Activated CD8-positive, alpha-beta T cell treated with anti-CD3 and anti-CD28 coated beads for 36 hours (primary cell): ENCODE data around the gene HPGD. TPM values are rescaled to one million over a fixed set of nuclear protein-coding genes. Genes with fewer than 3 reads are reported as not detected.

Source experiments
- ATAC-seq: fragments of 200-7000 bp; cut with Tn5 transposase; one replicate; pipeline ENCODE4 v1.10.0; 2021; ENCODE audit warnings: mild to moderate bottlenecking, moderate library complexity
- CTCF ChIA-PET: fragments of 350-600 bp; sonication (Branson Sonifier 250); formaldehyde crosslinking; loops from one replicate; lab custom pipeline; 2021; ENCODE audit warnings: antibody characterized with exemption; lab: Charles Lee
- POLR2A ChIA-PET: fragments of 350-600 bp; sonication (Branson Sonifier 250); formaldehyde crosslinking; loops from one replicate; lab custom pipeline; 2021; ENCODE audit warnings: antibody characterized with exemption; lab: Charles Lee
- DNase-seq: peaks from one replicate; pipeline ENCODE4 v3.0.0-alpha.2; 2020
- H3K27ac Mint-ChIP-seq: one replicate; pipeline ENCODE4 v1.8.0; 2021; ENCODE audit warnings: mild to moderate bottlenecking, mixed read lengths
- H3K27me3 Mint-ChIP-seq: one replicate; pipeline ENCODE4 v1.8.0; 2021; ENCODE audit warnings: mixed read lengths
- H3K36me3 Mint-ChIP-seq: one replicate; pipeline ENCODE4 v1.8.0; 2021; ENCODE audit warnings: low read depth, mixed read lengths
- H3K4me1 Mint-ChIP-seq: one replicate; pipeline ENCODE4 v1.8.0; 2021; ENCODE audit warnings: low read depth, mixed read lengths
- H3K4me3 Mint-ChIP-seq: one replicate; pipeline ENCODE4 v1.8.0; 2021; ENCODE audit warnings: mild to moderate bottlenecking, moderate library complexity, mixed read lengths
- H3K9me3 Mint-ChIP-seq: one replicate; pipeline ENCODE4 v1.8.0; 2021; ENCODE audit warnings: mixed read lengths
- CTCF ChIP-seq: fragments of 200-600 bp; IDR thresholded peaks from one replicate; pipeline ENCODE4 v1.8.0; 2022; ENCODE audit warnings: antibody characterized with exemption, mild to moderate bottlenecking
- intact Hi-C: fragments of 100-400 bp; cut with micrococcal nuclease; formaldehyde crosslinking; loops from one replicate; pipeline ENCODE4 v1.10.0; 2022
- total RNA-seq, 2 experiments: library from RNA; stranded (reverse); gene quantifications; one replicate each; pipeline ENCODE4 v1.2.3, GENCODE V29; 2021

The HPGD gene
- total RNA-seq, 2 experiments from 2014 or later, result 4.7 to 5.5 TPM

GRCh38 chr4:174549721-174550120 lies 27.4 kb upstream of the HPGD start:
- H3K27ac Mint-ChIP-seq, result no peak overlapping the region
- no peak overlapping the region for H3K4me3 Mint-ChIP-seq
- H3K27me3 Mint-ChIP-seq, result no peaks in the 10 kb centered on the region
- ATAC-seq, result no peak
- POLR2A ChIA-PET, result no interaction called here
- TF ChIP-seq CTCF, result no peak
- CTCF ChIA-PET, result interaction anchor here (0.7 kb wide), 1 partner anchor 384 kb away, joined by 3 read pairs; no protein-coding TSS in a partner anchor
- H3K4me1 Mint-ChIP-seq, result no peaks in the 10 kb centered on the region
- intact Hi-C loops, result no loop called here
- H3K9me3 Mint-ChIP-seq, result peaks cover 9% of the 10 kb centered on the region
- no peaks in the 10 kb centered on the region for H3K36me3 Mint-ChIP-seq
- no peak for DNase-seq

- no peaks in the 10 kb centered on the region for H3K4me1 Mint-ChIP-seq
- H3K36me3 Mint-ChIP-seq, result no peaks in the 10 kb centered on the region
- intact Hi-C loops, result no loop called here
- H3K27me3 Mint-ChIP-seq, result no peaks in the 10 kb centered on the region
- H3K9me3 Mint-ChIP-seq, result peaks cover under 1% of the 10 kb centered on the region
- ChIA-PET CTCF (no interaction called here), POLR2A (no interaction called here)
- no peak overlapping the region for H3K27ac Mint-ChIP-seq
- DNase-seq (no peak), ATAC-seq (no peak)
- H3K4me3 Mint-ChIP-seq, result no peak overlapping the region
- TF ChIP-seq CTCF, result no peak
These were observed 23.0 kb upstream of the HPGD start for GRCh38 chr4:174545268-174545667.

DNA sequence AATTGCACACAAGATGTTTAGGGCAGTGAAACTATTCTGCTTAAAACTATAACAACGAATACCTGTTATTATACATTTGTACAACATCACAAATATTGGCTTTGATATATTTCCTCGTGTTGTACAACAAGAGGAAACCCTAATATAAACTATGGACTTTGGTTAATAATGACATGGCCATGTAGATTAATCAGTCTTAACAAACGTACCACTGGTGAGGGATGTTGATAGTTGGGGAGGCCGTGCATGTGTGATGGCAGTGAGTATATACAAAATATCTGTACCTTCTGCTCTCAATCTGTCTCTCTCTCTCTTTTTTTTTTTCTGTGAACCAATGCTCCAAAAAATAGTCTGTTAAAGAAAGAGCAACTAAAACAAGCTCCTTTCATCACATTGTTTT lies 22.2 kb upstream of the HPGD start:
- no peaks in the 10 kb centered on the region for H3K36me3 Mint-ChIP-seq
- ChIA-PET CTCF (no interaction called here), POLR2A (no interaction called here)
- no peak for TF ChIP-seq CTCF
- ATAC-seq (no peak), DNase-seq (no peak)
- H3K27ac Mint-ChIP-seq, result no peak overlapping the region
- no peaks in the 10 kb centered on the region for H3K27me3 Mint-ChIP-seq
- H3K4me1 Mint-ChIP-seq, result no peaks in the 10 kb centered on the region
- no peak overlapping the region for H3K4me3 Mint-ChIP-seq
- intact Hi-C loops, result no loop called here
- H3K9me3 Mint-ChIP-seq, result no peaks in the 10 kb centered on the region

DNA sequence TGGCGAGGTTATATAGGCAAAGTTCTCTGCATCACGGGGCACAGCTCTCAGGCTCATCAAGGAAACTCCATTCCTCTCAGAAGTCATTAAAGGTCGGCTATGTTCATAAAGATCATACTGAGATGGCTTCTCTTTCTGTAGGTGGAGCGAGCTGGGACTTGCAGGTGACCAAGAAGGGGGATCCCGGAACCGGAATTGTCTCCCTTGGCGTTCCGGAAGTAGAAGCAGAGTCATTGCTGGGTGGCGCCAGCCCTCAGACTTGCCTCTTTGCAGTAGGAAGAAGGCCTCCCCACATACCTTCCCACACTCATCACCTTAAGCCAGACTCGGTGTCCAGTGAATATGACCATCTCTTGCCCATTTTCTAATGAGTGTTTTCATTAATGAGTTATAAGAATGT lies 17.9 kb upstream of the HPGD start:
- no peak overlapping the region for H3K27ac Mint-ChIP-seq
- TF ChIP-seq CTCF, result no peak
- intact Hi-C loops, result no loop called here
- DNase-seq (no peak), ATAC-seq (no peak)
- no peaks in the 10 kb centered on the region for H3K4me1 Mint-ChIP-seq
- no peaks in the 10 kb centered on the region for H3K9me3 Mint-ChIP-seq
- ChIA-PET CTCF (no interaction called here), POLR2A (no interaction called here)
- no peaks in the 10 kb centered on the region for H3K27me3 Mint-ChIP-seq
- H3K36me3 Mint-ChIP-seq, result no peaks in the 10 kb centered on the region
- H3K4me3 Mint-ChIP-seq, result no peak overlapping the region

GRCh38 chr4:174539571-174539970 lies 17.3 kb upstream of the HPGD start:
- CTCF ChIA-PET, result no interaction called here
- H3K27ac Mint-ChIP-seq, result no peak overlapping the region
- intact Hi-C loops, result no loop called here

More at GRCh38 chr4:174539571-174539970, 17.3 kb upstream of the HPGD start:
- POLR2A ChIA-PET, result no interaction called here
- Mint-ChIP-seq H3K4me3 (no peak overlapping the region), H3K36me3 (no peaks in the 10 kb centered on the region), H3K9me3 (no peaks in the 10 kb centered on the region), H3K4me1 (no peaks in the 10 kb centered on the region), H3K27me3 (no peaks in the 10 kb centered on the region)
- ATAC-seq, result no peak
- TF ChIP-seq CTCF, result no peak
- DNase-seq, result no peak
